Fibroblast of pulmonary artery (primary cell): ENCODE measurements around the gene MPHOSPH6.
A peak's percentile ranks its signal among the peaks of the same experiment; 100 is the strongest.

Experiments
- DNase-seq: peaks from one replicate; pipeline ENCODE4 v3.0.0-alpha.2; 2010; ENCODE audit warnings: low read depth
- H3K4me3 ChIP-seq: replicated peaks from 2 replicates; pipeline ENCODE4 v1.5.1; 2011; ENCODE audit warnings: low read depth, mild to moderate bottlenecking, control low read depth, low read length, moderate library complexity
- CTCF ChIP-seq: IDR thresholded peaks from 2 replicates; pipeline ENCODE4 v1.5.1; 2011; ENCODE audit warnings: mild to moderate bottlenecking, control low read depth, low read length, inconsistent platforms; ENCODE audit errors: missing control alignments

The MPHOSPH6 gene

GRCh38 chr16:82197540-82198240, 27.7 kb upstream of the MPHOSPH6 start:
- no peak overlapping the region for H3K4me3 ChIP-seq
- DNase-seq, result peak; percentile 84
- no peak for TF ChIP-seq CTCF

- DNase-seq, result peak; percentile 96
- no peak overlapping the region for H3K4me3 ChIP-seq
- TF ChIP-seq CTCF, result no peak
These were observed 26.0 kb upstream of the MPHOSPH6 start for GRCh38 chr16:82195917-82196494.

GRCh38 chr16:82194086-82194485, 24.1 kb upstream of the MPHOSPH6 start:
- DNase-seq, result no peak
- TF ChIP-seq CTCF, result no peak
- H3K4me3 ChIP-seq, result no peak overlapping the region

- TF ChIP-seq CTCF, result no peak
- peak; percentile 90 for DNase-seq
These were observed 22.6 kb upstream of the MPHOSPH6 start for GRCh38 chr16:82192665-82193064.

GRCh38 chr16:82190386-82190785, 20.4 kb upstream of the MPHOSPH6 start:
- H3K4me3 ChIP-seq, result no peak overlapping the region
- no peak for TF ChIP-seq CTCF
- no peak for DNase-seq

More at GRCh38 chr16:82192665-82193064, 22.6 kb upstream of the MPHOSPH6 start:
- H3K4me3 ChIP-seq, result no peak overlapping the region

- H3K4me3 ChIP-seq, result no peak overlapping the region
- TF ChIP-seq CTCF, result no peak
- peak; percentile 25 for DNase-seq
These were observed 17.8 kb upstream of the MPHOSPH6 start for GRCh38 chr16:82187829-82188228.

GRCh38 chr16:82185012-82185411, 15.0 kb upstream of the MPHOSPH6 start:
- H3K4me3 ChIP-seq, result no peak overlapping the region
- TF ChIP-seq CTCF, result no peak
- no peak for DNase-seq
